IMR-90 (cell line): ENCODE results near the gene DEK. TPM values are rescaled to one million over a fixed set of nuclear protein-coding genes. Genes with fewer than 3 reads are reported as not detected.
"Not testable (repeated sequence)": the region's sequence is repeated elsewhere in the genome, so short reads cannot be mapped to it uniquely, and the experiment has no call there.

Experiments used
- ATAC-seq: fragments of 200-7000 bp; cut with Tn5 transposase; 2 replicates; pipeline ENCODE4 v1.9.1; 2020; ENCODE audit warnings: low read depth, mild to moderate bottlenecking, moderate library complexity
- BruUV-seq: library from RNA; stranded (reverse); fragments of 400-500 nt; replicated peaks from 2 replicates; lab custom pipeline; 2021; lab: Mats Ljungman, UMichigan
- CTCF ChIA-PET: fragments of 300-600 bp; formaldehyde crosslinking; extraction: SDS; loops from one replicate; lab custom pipeline; 2021; ENCODE audit warnings: antibody characterized with exemption; lab: Yijun Ruan, JAX
- POLR2A ChIA-PET: fragments of 300-600 bp; sonication (Branson Sonifier 250); formaldehyde crosslinking; loops from one replicate; lab custom pipeline; 2022; ENCODE audit warnings: antibody characterized with exemption; ENCODE audit not compliant: unreplicated experiment; lab: Charles Lee
- DNase-seq: peaks from one replicate; pipeline ENCODE4 v3.0.0; 2013
- H2AFZ ChIP-seq: replicated peaks from 2 replicates; pipeline ENCODE3; 2013; ENCODE audit warnings: low read length, mild to moderate bottlenecking; ENCODE audit not compliant: poor library complexity
- H2AK5ac ChIP-seq: 2 replicates; pipeline ENCODE4 v1.6.1; 2013; ENCODE audit warnings: low read depth, low read length, inconsistent platforms
- H2AK9ac ChIP-seq: replicated peaks from 2 replicates; pipeline ENCODE3; 2013; ENCODE audit warnings: mild to moderate bottlenecking, low read depth, low read length, moderate library complexity; ENCODE audit not compliant: poor library complexity
- H2BK120ac ChIP-seq: 2 replicates; pipeline ENCODE4 v1.6.1; 2013; ENCODE audit warnings: low read depth, low read length, inconsistent platforms
- H2BK15ac ChIP-seq: 3 replicates; pipeline ENCODE4 v1.6.1; 2013; ENCODE audit warnings: low read depth, low read length, inconsistent platforms
- H2BK20ac ChIP-seq: 2 replicates; pipeline ENCODE4 v1.6.1; 2013; ENCODE audit warnings: low read depth, mild to moderate bottlenecking, inconsistent platforms, low read length, moderate library complexity
- H2BK5ac ChIP-seq: 2 replicates; pipeline ENCODE4 v1.6.1; 2013; ENCODE audit warnings: mild to moderate bottlenecking, low read depth, low read length, inconsistent platforms; ENCODE audit not compliant: poor library complexity, severe bottlenecking
- H3K14ac ChIP-seq: replicated peaks from 2 replicates; pipeline ENCODE4 v1.6.1; 2013; ENCODE audit warnings: low read depth, low read length, inconsistent platforms
- H3K18ac ChIP-seq: 2 replicates; pipeline ENCODE4 v1.6.1; 2013; ENCODE audit warnings: low read depth, low read length, control low read depth
- H3K23ac ChIP-seq: 2 replicates; pipeline ENCODE4 v1.6.1; 2013; ENCODE audit warnings: low read depth, low read length, inconsistent platforms
- H3K27ac ChIP-seq: 2 replicates; pipeline ENCODE4 v1.5.1; 2013; ENCODE audit warnings: mild to moderate bottlenecking, control low read depth, low read length; ENCODE audit not compliant: insufficient read depth
- H3K27me3 ChIP-seq: 2 replicates; pipeline ENCODE4 v1.6.1; 2013; ENCODE audit warnings: low read length; ENCODE audit not compliant: control insufficient read depth, insufficient read depth
- H3K36me3 ChIP-seq: 2 replicates; pipeline ENCODE4 v1.6.1; 2013; ENCODE audit warnings: low read length, mixed read lengths; ENCODE audit not compliant: control insufficient read depth, insufficient read depth
- H3K4ac ChIP-seq: 2 replicates; pipeline ENCODE4 v1.6.1; 2013; ENCODE audit warnings: low read depth, low read length, inconsistent platforms
- H3K4me1 ChIP-seq: 2 replicates; pipeline ENCODE4 v1.6.1; 2013; ENCODE audit warnings: low read length, mixed read lengths; ENCODE audit not compliant: control insufficient read depth, insufficient read depth
- H3K4me2 ChIP-seq: 2 replicates; pipeline ENCODE4 v1.6.1; 2013; ENCODE audit warnings: low read depth, mild to moderate bottlenecking, control low read depth, low read length, moderate library complexity
- H3K4me3 ChIP-seq: 2 replicates; pipeline ENCODE4 v1.5.1; 2013; ENCODE audit warnings: low read depth, mild to moderate bottlenecking, control low read depth, low read length, moderate library complexity; ENCODE audit not compliant: insufficient read depth
- H3K56ac ChIP-seq: 2 replicates; pipeline ENCODE4 v1.6.1; 2013; ENCODE audit warnings: low read length, inconsistent platforms; ENCODE audit not compliant: insufficient read depth; ENCODE audit errors: extremely low read depth
- H3K79me1 ChIP-seq, 2 experiments: 2 replicates each; pipeline ENCODE4 v1.6.1; 2013; ENCODE audit warnings: low read length in 2 of 2, inconsistent platforms in 1 of 2, low read depth in 1 of 2
- H3K9ac ChIP-seq: 2 replicates; pipeline ENCODE4 v1.6.1; 2013; ENCODE audit warnings: low read depth, low read length, control low read depth
- H3K9me1 ChIP-seq: 2 replicates; pipeline ENCODE4 v1.6.1; 2013; ENCODE audit warnings: low read length, inconsistent platforms; ENCODE audit not compliant: insufficient read depth
- H3K9me3 ChIP-seq: 2 replicates; pipeline ENCODE4 v1.6.1; 2013; ENCODE audit warnings: low read length; ENCODE audit not compliant: control insufficient read depth, insufficient read depth
- H4K20me1 ChIP-seq: 2 replicates; pipeline ENCODE4 v1.6.1; 2013; ENCODE audit warnings: low read length, inconsistent platforms; ENCODE audit not compliant: insufficient read depth
- H4K5ac ChIP-seq: 2 replicates; pipeline ENCODE4 v1.6.1; 2013; ENCODE audit warnings: mild to moderate bottlenecking, low read depth, low read length, control low read depth
- H4K8ac ChIP-seq, 2 experiments: 2 replicates each; pipeline ENCODE4 v1.6.1; 2013; ENCODE audit warnings: low read depth in 2 of 2, low read length in 2 of 2, control low read depth in 1 of 2, inconsistent platforms in 1 of 2
- H4K91ac ChIP-seq: 2 replicates; pipeline ENCODE4 v1.6.1; 2013; ENCODE audit warnings: low read depth, low read length, inconsistent platforms; ENCODE audit not compliant: insufficient read depth
- MAZ ChIP-seq: IDR thresholded peaks from 2 replicates; pipeline ENCODE4 v1.6.1; 2012; ENCODE audit warnings: low read depth, mild to moderate bottlenecking, low read length, improper control_type of control experiment, moderate library complexity, borderline replicate concordance
- MXI1 ChIP-seq: IDR thresholded peaks from 2 replicates; pipeline ENCODE4 v1.6.1; 2012; ENCODE audit warnings: low read depth, mild to moderate bottlenecking, low read length, moderate library complexity, borderline replicate concordance
- NFE2L2 ChIP-seq: fragments of 150-350 bp; IDR thresholded peaks from 2 replicates; pipeline ENCODE4 v1.6.1; 2016; ENCODE audit warnings: low read depth, mild to moderate bottlenecking, low read length
- RAD21 ChIP-seq: IDR thresholded peaks from 2 replicates; pipeline ENCODE4 v1.6.1; 2012; ENCODE audit warnings: low read length, improper control_type of control experiment
- RFX5 ChIP-seq: IDR thresholded peaks from 2 replicates; pipeline ENCODE4 v1.8.0; 2012; ENCODE audit warnings: low read depth, mild to moderate bottlenecking, low read length, moderate library complexity
- WGBS, 2 experiments: methylation state at CpG; one replicate each; pipeline versions ENCODE4 v1.1.5 to v1.1.7; 2013; ENCODE audit warnings: missing lambda C conversion rate in 2 of 2; ENCODE audit not compliant: insufficient read length in 1 of 2; ENCODE audit errors: extremely low coverage in 2 of 2; 5-methylcytosine and 5-hydroxymethylcytosine counted together
- dilution Hi-C: fragments of 300-500 bp; cut with HindIII; formaldehyde crosslinking; loops from one replicate; pipeline ENCODE4 v1.14.3; 2018; ENCODE audit warnings: low sequenced_read_pairs; ENCODE audit not compliant: unreplicated experiment
- in situ Hi-C: fragments of 300-500 bp; cut with MboI; formaldehyde crosslinking; loops from 3 replicates; pipeline ENCODE4 v1.14.3; 2019; ENCODE audit warnings: low sequenced_read_pairs, inconsistent platforms, mixed read lengths
- intact Hi-C: fragments of 100-400 bp; cut with micrococcal nuclease; formaldehyde crosslinking; loops from 2 replicates; pipeline ENCODE4 v1.10.0; 2022
- polyA plus RNA-seq, 3 experiments: library from polyadenylated mRNA; depleted of rRNA; stranded (reverse); fragments of >200 nt; gene quantifications; 2 replicates each; pipeline ENCODE4 v1.2.3, GENCODE V29; 2012; ENCODE audit warnings: low replicate concordance in 1 of 3
- total RNA-seq: library from RNA; depleted of rRNA; stranded (reverse); fragments of >200 nt; gene quantifications from 2 replicates; pipeline ENCODE4 v1.2.3, GENCODE V29; 2012

DEK gene
- total and polyA plus RNA-seq, 2 of the 4 experiments (the other 2 are of a cell fraction) = 33.5 to 37.1 TPM

- no peak overlapping the region for H3K14ac ChIP-seq
- intact Hi-C loops = no loop called here
- no peaks in the 10 kb centered on the region for H4K20me1 ChIP-seq
- in situ Hi-C loops = no loop called here
- no peak for ATAC-seq
- CTCF ChIA-PET = interaction anchor here (0.6 kb wide), 1 partner anchor 191 kb away, joined by 3 read pairs; no protein-coding TSS in a partner anchor
- H3K56ac ChIP-seq = no peak overlapping the region
- H2AFZ ChIP-seq = no peak overlapping the region
- TF ChIP-seq MAZ = no peak
- no peak for TF ChIP-seq RAD21
- no peak for TF ChIP-seq MXI1
- TF ChIP-seq RFX5 = no peak
- TF ChIP-seq NFE2L2 = no peak
- BruUV-seq = no TSS peak
- peak overlapping the region; percentile 55 for H2BK20ac ChIP-seq
- H3K4ac ChIP-seq = no peak overlapping the region
- POLR2A ChIA-PET = no interaction called here
- 0 out of 4 replicates have a peak overlapping the region, but pooled peaks of 1 of the 2 experiments have one; percentile 2 for H4K8ac ChIP-seq
- peak overlapping the region; percentile 20; the same call in 1 of the 2 replicates for H2BK120ac ChIP-seq
- H2BK5ac ChIP-seq = no peak overlapping the region
- H2AK5ac ChIP-seq = no peak overlapping the region
- H3K36me3 ChIP-seq = no peaks in the 10 kb centered on the region
- H2BK15ac ChIP-seq = peak overlapping the region; percentile 3; the same call in 1 of the 3 replicates
- H3K4me1 ChIP-seq = peaks cover 13% of the 10 kb centered on the region
- no peak overlapping the region; the same call in 1 of the 2 replicates for H4K5ac ChIP-seq
- dilution Hi-C loops = no loop called here
- no peaks in the 10 kb centered on the region for H3K79me1 ChIP-seq
- H3K4me2 ChIP-seq = no peak overlapping the region
- peaks cover 2% of the 10 kb centered on the region; the same call in 1 of the 2 replicates for H3K9me3 ChIP-seq
- no peak overlapping the region for H3K23ac ChIP-seq
- H3K27me3 ChIP-seq = no peaks in the 10 kb centered on the region
- no peak for DNase-seq
- no peak overlapping the region for H3K18ac ChIP-seq
- no peak overlapping the region for H3K9ac ChIP-seq
- H3K9me1 ChIP-seq = no peaks in the 10 kb centered on the region; the same call in 1 of the 2 replicates
- no peak overlapping the region for H3K27ac ChIP-seq
- H2AK9ac ChIP-seq = no peak overlapping the region
- H3K4me3 ChIP-seq = no peak overlapping the region
- H4K91ac ChIP-seq = peak overlapping the region; percentile 9; the same call in 1 of the 2 replicates
Observed at GRCh38 chr6:18312368-18312767, 48.0 kb upstream of the DEK start.

GRCh38 chr6:18310010-18310409 lies 45.7 kb upstream of the DEK start:
- H4K8ac ChIP-seq, H2AK9ac ChIP-seq, H3K27ac ChIP-seq, CTCF ChIA-PET, H4K20me1 ChIP-seq, H3K56ac ChIP-seq, H3K23ac ChIP-seq, H3K14ac ChIP-seq, H3K9me1 ChIP-seq, H3K18ac ChIP-seq, dilution Hi-C loops, H2AFZ ChIP-seq, H3K9me3 ChIP-seq, H3K4me2 ChIP-seq, intact Hi-C loops, H3K27me3 ChIP-seq, DNase-seq, in situ Hi-C loops, H3K4me3 ChIP-seq, H2BK5ac ChIP-seq, H3K79me1 ChIP-seq, BruUV-seq, POLR2A ChIA-PET, H3K36me3 ChIP-seq, H3K9ac ChIP-seq, H4K5ac ChIP-seq, H2BK15ac ChIP-seq, ATAC-seq: not testable (repeated sequence)
- Histone ChIP-seq H3K4ac (peak overlapping the region; percentile 33; the same call in 1 of the 2 replicates), H4K91ac (peak overlapping the region; percentile 18; the same call in 1 of the 2 replicates), H3K4me1 (peaks cover 19% of the 10 kb centered on the region), H2AK5ac (peak overlapping the region; percentile 51; the same call in 1 of the 2 replicates), H2BK20ac (peak overlapping the region; percentile 85; the same call in 1 of the 2 replicates), H2BK120ac (peak overlapping the region; percentile 64)
- 71% methylated on average over 4 of the region's 8 CpGs; no CpG with 5 or more reads in 1 of the 2 experiments for whole genome bisulfite sequencing, 2 experiments
